GM10266 (cell line): ENCODE measurements around the gene ATL1.

Experiments used
- DNase-seq: peaks from one replicate; pipeline ENCODE4 v3.0.0; 2012; ENCODE audit errors: extremely low spot score
- TF ChIP-seq, protein P1 (sequence below): IDR thresholded peaks from 2 replicates; pipeline ENCODE4 v1.5.1; 2012; ENCODE audit warnings: mild to moderate bottlenecking, low read depth; ENCODE audit not compliant: control insufficient read depth, insufficient read depth; ENCODE audit errors: missing control alignments

Gene ATL1

DNA sequence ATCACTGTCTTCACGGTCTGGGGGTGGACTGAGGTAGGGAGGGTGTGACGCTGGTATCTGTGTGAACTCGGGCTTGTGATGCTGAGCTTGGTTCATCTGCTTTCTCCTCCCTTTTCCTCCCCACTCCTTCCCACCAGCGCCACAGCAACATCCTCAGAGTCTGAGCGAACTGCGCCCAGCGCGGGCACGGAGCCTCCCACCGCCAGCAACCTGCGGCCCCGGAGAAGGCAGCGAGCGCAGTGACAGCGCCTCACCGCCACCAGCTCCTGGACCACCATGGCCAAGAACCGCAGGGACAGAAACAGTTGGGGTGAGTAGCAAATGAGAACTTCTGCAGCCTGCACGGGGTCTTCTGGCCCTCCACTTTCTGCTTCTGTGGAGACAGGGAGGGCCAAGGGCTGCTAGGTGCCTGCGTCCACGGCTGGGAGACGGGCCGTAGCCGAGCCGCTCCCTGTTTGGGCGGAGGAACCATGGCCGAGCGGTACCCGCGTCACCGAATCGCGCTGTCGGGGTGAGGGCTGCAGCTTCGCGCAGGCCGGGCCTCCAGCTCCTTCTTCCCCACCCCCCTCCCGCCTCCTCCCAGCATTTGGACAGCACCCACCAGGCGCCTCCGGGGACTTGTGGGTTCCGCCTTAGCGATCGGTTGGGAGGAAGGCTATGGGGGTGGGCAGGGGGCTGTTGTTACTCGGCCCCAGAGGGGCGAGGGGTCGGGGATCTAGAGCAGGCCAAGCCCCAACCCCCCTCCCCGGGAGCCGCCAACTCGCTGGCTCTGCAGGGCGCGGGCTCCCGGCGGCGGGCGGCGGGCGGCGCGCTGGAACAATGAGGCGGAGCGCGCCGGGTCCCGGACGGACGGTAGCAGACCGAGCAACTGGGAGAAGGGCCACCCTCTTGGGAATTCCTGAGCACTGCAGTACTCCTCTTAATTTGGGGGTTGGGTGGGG, at the start of gene ATL1:
Gene ATL1 (plus strand): TSS at position 156 of the 941 bp plus-strand sequence. CDS start 121 bp downstream, at position 277.
- TF ChIP-seq, protein P1, sequence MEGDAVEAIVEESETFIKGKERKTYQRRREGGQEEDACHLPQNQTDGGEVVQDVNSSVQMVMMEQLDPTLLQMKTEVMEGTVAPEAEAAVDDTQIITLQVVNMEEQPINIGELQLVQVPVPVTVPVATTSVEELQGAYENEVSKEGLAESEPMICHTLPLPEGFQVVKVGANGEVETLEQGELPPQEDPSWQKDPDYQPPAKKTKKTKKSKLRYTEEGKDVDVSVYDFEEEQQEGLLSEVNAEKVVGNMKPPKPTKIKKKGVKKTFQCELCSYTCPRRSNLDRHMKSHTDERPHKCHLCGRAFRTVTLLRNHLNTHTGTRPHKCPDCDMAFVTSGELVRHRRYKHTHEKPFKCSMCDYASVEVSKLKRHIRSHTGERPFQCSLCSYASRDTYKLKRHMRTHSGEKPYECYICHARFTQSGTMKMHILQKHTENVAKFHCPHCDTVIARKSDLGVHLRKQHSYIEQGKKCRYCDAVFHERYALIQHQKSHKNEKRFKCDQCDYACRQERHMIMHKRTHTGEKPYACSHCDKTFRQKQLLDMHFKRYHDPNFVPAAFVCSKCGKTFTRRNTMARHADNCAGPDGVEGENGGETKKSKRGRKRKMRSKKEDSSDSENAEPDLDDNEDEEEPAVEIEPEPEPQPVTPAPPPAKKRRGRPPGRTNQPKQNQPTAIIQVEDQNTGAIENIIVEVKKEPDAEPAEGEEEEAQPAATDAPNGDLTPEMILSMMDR = no peak

GRCh38 chr14:50510157-50510556, 49.8 kb upstream of the ATL1 start:
- DNase-seq = no peak
- TF ChIP-seq, protein P1 = no peak

More for the DNA sequence above, at the start of gene ATL1:
- DNase-seq = peak; percentile 71

DNA sequence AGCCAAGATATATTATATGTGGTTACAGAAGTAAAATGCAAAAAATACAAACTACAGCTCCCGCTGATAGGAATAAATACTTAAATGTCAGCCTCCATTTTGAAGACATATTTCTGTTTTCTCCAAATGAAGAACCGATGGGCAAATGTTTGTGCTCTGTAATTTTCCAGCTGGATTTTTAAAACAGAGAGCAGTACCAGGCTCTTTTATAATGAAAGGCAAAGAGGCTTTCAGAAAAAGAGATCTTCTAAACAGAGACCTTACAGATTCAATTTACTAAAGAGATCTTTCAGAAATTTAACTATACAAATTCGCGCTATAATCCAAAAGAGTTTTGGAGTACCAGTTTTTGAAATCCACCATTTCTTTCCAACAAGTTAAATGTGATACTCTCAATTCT, 47.5 kb upstream of the ATL1 start:
- DNase-seq = no peak
- TF ChIP-seq, protein P1 = no peak

DNA sequence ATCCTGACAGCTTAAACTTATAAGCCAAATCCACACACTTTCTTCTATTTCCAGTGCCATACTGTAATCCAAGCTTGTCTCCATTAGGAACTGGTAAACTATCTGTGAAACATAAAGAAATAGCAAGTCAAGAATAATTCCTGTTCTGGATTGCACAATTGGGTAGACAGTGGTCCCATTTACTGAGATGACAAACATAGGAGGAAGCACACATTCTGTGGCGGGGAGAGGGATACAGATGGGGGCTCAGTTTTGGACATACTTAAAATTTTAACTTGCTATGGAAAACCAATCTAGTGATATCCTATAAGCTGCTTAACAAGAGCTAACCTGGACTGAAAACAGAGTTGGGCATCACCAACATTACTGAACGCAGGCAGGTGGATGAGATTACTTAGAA, 43.9 kb upstream of the ATL1 start:
- TF ChIP-seq, protein P1 = no peak
- no peak for DNase-seq

GRCh38 chr14:50520947-50521815, 38.8 kb upstream of the ATL1 start:
- DNase-seq = peak; percentile 43
- TF ChIP-seq, protein P1 = no peak

- peak; percentile 45 for DNase-seq
- TF ChIP-seq, protein P1 = no peak
Observed at GRCh38 chr14:50521912-50522341, 38.0 kb upstream of the ATL1 start.
